ENCODE results near the gene ITPKA. TPM values are rescaled to one million over a fixed set of nuclear protein-coding genes. Genes with fewer than 3 reads are reported as not detected.

ITPKA gene
- total RNA-seq, 4 donors from 2014 or later: 1.6 to 3.7 TPM; not detected in 2

GRCh38 chr15:41550066-41550775 lies 56.5 kb downstream of the ITPKA start:
- DNase-seq (ENCODE audit: low spot score in 2 of 2): no peak
- intact Hi-C loops (cut with DNase I; ENCODE audit: low total_unique reads): no loop called here
- no peak for TF ChIP-seq POLR2A (IDR thresholded peaks at IDR 0.05)
- TF ChIP-seq CTCF (IDR thresholded peaks at IDR 0.05): no peak
- 91 to 92% methylated on average over 9 of the region's 9 CpGs for WGBS, 2 donors
- H3K4me3 ChIP-seq (ENCODE audit: low read depth, poor library complexity, severe bottlenecking): no peak overlapping the region

Other genes with a start within 250 kb of the ITPKA start
- gene OIP5, start 161.3 kb upstream of the ITPKA start, total RNA-seq: 1 to 10 TPM in 3 of 4 donors, under 1 TPM in 1; 0.76 to 1.9 (median 1.5) TPM
- gene NUSAP1, start 161.0 kb upstream of the ITPKA start, total RNA-seq: 10 to 100 TPM in 2 of 4 donors, 1 to 10 TPM in 2; 3.2 to 17.4 (median 12.0) TPM
- gene NDUFAF1, start 91.4 kb upstream of the ITPKA start, total RNA-seq: 10 to 100 TPM in 3 of 4 donors, 1 to 10 TPM in 1; 9.6 to 16.8 (median 15.1) TPM
- gene RTF1, start 76.8 kb upstream of the ITPKA start, total RNA-seq: 10 to 100 TPM; 23.4 to 73.0 (median 37.2) TPM
- under 1 TPM in 3 of 4 donors, not detected in 1; 0.46 to 0.54 (median 0.52) TPM for gene LTK, start 20.0 kb downstream of the ITPKA start, total RNA-seq
- 10 to 100 TPM; 15.1 to 58.5 (median 41.0) TPM for gene RPAP1, start 50.4 kb downstream of the ITPKA start, total RNA-seq
- 10 to 100 TPM; 28.7 to 52.4 (median 29.8) TPM for gene TYRO3, start 65.3 kb downstream of the ITPKA start, total RNA-seq
- 10 to 100 TPM; 17.2 to 24.1 (median 20.7) TPM for gene MGA, start 166.5 kb downstream of the ITPKA start, total RNA-seq